ACHN (cell line): ENCODE measurements around the gene COL4A1.

Experiments
- DNase-seq: peaks from one replicate; pipeline ENCODE4 v3.0.0-alpha.2; 2015
- in situ Hi-C: cut with HindIII; loops from 2 replicates; pipeline ENCODE4 v1.10.0; 2017; ENCODE audit warnings: low sequenced_read_pairs, low pct_ligation_motif_present, low pct_unique_long_range_greater_than_20kb

COL4A1 gene

DNA sequence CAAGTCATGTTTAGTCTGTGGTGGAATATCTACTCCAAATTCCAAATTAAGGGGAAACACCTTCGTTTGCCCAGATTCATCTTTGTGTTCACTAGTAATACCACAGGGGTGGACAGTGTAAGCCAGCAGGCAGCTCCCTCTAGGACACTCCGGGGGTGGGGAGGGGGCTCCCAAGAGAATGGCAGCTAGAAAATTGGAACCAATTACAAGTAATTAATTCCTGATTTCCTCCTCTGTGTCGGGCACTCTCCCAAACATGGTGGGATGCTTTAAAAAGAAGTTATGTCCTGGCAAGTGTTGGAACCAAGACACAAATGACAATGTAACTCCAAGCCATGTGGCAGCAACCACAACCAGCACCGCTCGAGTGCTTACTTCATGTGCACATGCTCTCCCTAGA is 5.9 kb downstream of the COL4A1 start:
- DNase-seq: no peak
- in situ Hi-C loops: no loop called here

DNA sequence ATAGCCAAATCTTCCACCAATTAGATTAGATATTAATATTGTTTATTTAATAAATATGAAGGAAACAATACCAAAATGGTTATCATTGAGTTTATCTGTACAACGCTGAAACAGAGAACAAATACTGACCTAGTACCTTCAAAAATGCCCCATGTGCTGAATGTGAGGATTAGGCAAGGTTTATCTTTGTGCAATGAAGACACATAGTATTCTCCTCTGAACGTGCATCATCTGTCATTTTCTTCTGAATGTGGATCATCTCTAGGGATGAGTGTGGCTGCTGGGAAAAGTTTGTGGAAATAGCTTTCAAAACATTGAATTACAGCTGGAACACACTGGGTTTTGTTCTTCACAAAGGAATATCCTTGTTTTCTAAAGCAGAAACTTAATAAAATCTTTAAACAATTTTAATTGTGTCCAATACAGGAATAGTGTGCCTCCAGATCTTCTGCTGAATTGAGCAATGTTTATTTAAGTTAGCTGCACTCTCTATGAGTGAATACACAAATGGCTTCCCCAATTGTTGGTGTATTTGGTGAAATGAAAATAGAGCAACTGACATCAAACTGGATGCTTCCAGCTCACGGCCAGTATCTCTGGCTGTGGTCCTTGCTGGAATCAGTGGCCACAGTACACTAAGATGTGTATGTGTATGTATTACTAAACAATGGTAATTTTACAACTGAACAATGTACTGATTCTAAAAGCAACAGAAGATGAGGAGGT is 6.7 kb downstream of the COL4A1 start:
- no peak for DNase-seq
- in situ Hi-C loops: no loop called here

DNA sequence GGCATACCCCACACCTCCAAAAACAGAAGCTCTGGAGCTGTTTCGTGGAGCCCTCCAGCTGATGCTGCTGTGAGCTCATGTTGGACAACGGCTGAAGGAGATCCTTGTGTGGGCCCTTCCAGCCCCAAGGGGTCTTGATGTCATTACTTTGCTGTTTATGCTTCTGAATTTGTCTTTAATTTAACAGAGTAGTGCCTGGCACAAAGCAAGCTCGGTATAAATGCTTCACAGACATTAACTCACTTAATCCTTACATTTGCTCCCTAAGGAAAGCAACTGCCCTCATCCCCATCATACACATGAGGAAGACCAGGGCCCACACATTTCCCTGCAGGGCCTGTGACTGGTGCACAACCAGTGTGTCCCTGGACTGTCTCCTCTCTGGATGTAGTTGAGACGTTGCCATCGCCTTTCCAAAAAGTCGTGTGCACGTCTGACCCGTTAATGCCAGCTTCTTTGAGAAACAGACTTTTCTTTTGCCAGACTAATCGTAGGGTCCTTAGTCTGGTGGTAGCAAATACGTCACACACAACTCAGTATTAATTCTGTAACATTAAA is 7.6 kb downstream of the COL4A1 start:
- in situ Hi-C loops: no loop called here
- no peak for DNase-seq

DNA sequence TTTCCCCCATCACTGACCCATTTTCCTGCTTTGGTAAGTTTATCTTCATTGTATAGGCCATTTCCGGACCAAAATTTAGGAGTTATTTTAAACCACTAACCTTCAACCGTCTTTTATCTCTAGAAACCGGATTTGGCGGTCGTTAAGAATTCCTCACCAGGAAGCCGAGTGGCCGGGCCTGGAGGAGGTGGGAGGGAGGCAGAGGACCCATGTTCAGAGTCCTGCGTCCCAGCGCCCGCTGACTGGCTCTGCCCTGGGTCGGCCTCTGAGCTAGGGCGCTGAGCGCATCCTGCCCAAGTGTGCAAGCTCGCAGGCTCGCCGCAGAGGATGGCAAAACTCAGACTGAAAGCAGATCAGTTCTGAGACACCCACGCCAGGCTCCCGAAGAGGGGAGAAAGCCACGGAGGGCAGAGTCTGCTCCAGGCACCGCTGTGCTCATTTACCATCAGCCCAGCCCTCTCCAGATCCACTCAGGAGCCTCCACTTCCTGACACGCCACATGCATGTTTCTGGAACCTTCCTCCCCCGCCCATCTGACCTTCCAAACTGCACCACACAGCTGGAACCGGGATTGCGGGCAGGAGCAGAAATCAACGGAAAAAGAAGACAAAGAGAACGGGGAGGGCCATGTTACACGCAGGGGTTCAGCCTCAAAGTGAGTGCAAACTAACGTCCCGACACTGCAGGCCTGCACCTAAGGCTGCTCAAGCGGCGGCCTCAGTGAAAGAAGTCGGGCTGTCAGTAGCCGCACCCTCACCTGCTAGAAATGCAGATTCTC is 8.3 kb downstream of the COL4A1 start:
- no peak for DNase-seq
- in situ Hi-C loops: no loop called here

DNA sequence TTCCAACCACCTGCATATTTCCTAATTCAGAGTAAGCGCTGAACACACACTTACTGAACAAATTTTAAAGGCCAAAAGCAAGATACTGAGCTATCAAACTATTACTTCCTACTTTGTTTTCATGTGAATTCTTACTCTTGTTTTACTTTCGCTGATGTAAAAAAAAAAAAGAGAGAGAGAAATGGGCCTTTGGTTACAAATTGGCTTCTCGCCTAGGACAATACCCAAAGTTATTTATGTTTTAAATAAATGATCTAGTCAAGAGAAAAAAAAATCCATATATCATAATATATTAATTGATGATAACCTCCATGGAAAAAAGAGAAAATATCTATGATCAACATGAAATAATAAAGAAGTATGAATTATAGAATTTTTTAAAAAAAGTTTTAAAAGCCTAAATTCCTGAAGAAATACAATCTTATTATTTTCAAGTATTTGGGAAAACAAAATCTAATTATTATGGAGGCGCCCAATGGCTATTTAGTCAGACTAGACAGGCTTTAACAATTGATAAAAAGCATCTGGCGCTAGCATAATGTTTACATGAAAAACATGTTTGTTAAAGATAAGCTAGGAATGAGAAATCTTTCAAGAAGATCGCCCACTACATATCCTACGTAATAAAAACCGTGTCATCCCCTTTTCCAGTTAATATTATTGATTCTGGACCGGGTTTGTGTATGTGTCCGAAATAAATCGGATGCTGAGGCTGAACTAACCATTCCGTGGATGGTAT is 9.0 kb downstream of the COL4A1 start:
- in situ Hi-C loops: no loop called here
- no peak for DNase-seq

DNA sequence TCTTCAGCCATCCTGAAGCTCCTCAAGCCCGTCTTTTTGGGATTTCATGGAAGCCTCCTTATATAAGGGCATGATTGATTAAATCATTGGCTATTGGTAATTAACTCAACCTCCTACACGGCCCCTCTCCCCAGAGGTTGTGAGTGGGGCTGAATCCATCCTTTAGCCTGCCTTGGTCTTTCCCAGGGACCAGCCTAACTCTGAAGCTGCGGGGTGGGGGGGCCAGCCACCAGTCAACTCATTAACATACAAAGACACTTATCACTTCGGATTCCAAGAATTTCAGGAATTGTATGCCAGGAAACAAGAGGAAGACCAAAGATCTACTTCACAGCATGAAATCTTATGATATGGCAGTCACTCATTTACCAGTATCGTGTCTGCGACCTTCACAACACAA is 9.9 kb downstream of the COL4A1 start:
- in situ Hi-C loops: no loop called here
- DNase-seq: no peak

DNA sequence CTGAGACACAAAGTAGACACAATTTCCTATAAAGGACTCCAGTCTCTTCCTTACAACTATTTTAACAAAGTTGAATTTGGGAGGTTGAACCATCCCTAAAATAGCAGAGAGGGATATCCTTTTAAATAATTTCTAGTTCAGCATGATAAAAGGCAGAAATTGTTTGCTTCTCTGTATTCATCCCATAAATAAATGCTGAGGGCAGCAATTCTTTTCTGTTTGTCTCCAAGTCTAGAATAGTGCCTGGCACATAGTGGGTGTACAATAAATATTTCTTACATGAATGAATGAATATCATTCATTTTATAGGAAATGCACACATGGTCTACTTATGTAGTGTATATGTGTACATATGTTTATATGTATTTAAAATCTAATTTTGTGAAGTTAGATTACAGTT is 12.3 kb downstream of the COL4A1 start:
- DNase-seq: no peak

DNA sequence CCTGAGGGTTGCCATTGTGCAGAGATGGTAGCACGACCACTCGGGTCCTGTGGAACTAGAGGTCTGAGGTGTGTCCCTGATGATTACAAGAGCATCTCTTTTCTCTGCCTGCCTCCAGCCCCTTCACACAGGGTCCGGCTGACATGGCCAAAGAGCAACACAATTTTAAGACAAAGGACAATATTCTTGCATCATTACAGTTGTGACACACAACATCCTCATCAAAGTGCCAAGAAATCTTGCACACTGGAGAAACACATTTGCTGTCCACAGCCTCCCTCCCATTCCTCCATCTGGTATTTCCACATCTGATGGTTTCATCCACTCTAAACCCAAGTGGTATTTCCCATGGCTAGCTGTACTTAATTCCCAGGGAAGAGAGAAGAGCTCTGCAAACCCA is 12.8 kb downstream of the COL4A1 start:
- DNase-seq: no peak
- in situ Hi-C loops: no loop called here

More for the DNA sequence above, 12.3 kb downstream of the COL4A1 start:
- in situ Hi-C loops: no loop called here

DNA sequence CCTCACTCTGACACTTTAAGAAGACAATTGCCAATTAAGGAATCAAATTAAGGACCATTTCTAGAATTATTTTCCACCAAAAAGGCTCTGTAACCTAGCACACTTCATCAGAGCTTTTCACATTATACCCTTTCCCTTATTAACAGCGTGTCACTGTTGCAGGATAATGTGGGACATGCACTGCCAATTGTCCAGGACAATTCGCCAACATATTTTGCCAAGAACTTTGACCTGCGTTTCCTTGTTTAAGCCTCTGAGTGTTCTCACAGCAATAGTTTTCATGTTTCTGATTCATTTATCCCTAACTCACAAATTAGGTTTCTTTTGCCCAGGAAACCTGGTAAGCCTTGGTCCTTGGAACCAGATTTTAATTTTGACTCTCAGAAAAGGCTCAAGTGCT is 13.3 kb downstream of the COL4A1 start:
- no peak for DNase-seq
- in situ Hi-C loops: no loop called here

DNA sequence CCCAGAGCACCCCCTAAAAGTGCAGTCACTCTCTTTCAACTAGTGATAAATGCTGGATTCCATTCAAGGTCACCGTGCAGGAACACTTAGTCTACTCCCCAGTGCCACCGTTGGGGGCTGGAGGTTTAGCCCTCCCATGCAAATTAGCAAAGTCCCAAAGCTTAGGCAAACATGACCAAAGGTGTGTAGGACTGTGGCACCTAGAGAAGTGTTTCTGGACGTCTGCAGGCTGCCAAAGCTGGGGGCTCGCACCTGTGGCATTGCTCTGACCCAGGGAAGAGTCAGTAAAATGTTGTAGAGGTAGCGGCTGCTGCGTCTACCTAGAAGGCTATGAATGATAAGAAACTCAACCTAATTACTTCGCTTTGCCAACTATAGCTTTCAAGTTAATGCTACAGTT is 13.9 kb downstream of the COL4A1 start:
- no peak for DNase-seq

DNA sequence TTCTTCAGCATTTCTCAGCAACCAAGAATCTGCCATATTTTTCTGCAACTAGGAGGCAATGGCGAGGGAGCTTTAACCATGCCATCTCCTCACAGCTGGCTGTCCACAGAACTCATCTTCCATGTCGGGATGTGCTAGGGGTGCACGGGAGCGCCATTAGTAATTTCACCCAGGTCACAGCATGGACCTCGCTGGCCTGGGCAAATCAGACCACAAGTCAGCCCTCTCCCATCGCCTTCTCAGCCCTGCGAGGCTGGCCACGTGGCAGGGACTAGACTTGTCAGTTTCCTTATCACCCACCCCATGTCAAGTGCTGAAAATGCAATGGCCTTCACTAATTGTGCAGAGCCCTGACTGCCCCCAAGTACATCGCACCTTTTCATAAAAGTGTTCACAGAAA is 15.7 kb downstream of the COL4A1 start:
- in situ Hi-C loops: no loop called here

More for the DNA sequence above, 13.9 kb downstream of the COL4A1 start:
- in situ Hi-C loops: no loop called here

DNA sequence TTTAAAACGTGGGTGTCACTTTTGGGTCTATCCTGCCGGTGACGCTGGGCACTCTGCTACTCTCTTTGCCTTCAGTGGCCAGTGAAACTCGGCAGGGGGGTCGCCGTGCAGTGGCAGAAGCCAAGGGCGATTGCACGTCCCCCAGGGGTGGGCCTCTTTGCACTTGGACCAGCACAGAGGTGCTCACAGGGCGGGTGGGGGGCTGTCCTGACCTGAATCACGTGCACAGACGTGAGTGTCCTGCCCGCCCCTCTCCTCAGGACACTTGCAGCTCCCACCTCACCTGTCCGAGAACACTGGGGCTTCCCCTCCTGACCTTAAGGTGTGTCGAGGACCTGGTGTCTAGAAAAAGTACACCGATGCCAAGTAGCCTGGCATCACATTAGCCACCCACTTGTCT is 16.1 kb downstream of the COL4A1 start:
- in situ Hi-C loops: no loop called here

More for the DNA sequence above, 15.7 kb downstream of the COL4A1 start:
- no peak for DNase-seq

DNA sequence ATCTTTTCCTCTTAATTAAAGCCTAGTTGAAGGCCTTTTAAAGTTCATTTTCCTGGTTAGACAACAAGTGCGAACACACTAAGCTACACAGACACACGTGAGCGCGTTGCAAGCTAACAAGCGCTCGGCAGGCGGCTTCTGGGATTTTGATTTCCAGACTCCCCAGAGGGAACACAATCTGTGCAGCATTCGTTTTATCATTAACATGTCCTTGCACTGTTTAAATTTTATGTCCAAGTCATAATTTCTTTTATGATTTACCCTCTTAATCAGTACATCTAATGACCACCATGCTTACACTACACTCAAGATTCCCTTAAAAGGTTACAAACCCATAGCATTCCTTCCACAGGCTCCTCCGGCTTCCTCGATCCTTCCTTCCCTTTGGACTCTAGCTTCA is 16.8 kb downstream of the COL4A1 start:
- in situ Hi-C loops: no loop called here
- no peak for DNase-seq

More for the DNA sequence above, 16.1 kb downstream of the COL4A1 start:
- DNase-seq: no peak

DNA sequence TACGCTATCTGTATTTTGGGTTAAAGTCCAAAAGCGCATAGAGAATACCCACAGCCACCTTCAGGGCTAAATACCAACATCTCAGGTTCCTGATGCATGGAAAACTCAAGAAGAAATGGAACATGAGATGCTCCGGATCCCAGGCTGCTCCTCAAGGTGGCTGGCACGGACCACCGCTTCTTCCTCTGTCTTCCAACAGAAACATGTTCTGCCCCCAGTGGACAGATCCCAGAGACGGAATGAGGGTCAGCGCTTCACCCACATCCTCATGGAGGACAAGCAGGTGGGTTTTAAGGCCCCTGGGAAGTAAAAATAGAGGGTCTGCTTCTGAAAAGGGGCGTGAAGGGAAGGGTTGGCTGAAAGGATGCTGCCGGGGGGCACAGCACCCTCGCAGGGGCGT is 17.3 kb downstream of the COL4A1 start:
- no peak for DNase-seq
- in situ Hi-C loops: no loop called here

DNA sequence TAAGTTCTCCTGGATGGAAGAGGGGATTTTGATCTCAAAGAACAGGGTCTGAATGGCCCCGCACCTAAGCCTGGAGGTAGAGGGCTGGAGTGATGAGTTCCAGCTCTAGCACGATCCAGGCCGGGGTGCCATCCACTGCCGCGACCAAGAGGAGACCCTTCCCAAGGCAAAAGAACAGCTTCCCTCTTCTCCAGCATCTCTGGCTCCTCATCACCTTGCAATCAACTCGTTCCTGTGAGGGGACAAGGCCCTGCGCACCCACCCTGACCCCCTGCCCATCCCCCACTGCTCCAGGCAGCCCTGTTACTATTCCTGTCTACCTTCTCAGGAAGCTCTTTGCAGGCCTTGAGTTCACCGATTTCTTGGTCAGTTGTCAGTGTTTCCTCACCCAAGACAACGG is 17.8 kb downstream of the COL4A1 start:
- in situ Hi-C loops: no loop called here
- DNase-seq: no peak

DNA sequence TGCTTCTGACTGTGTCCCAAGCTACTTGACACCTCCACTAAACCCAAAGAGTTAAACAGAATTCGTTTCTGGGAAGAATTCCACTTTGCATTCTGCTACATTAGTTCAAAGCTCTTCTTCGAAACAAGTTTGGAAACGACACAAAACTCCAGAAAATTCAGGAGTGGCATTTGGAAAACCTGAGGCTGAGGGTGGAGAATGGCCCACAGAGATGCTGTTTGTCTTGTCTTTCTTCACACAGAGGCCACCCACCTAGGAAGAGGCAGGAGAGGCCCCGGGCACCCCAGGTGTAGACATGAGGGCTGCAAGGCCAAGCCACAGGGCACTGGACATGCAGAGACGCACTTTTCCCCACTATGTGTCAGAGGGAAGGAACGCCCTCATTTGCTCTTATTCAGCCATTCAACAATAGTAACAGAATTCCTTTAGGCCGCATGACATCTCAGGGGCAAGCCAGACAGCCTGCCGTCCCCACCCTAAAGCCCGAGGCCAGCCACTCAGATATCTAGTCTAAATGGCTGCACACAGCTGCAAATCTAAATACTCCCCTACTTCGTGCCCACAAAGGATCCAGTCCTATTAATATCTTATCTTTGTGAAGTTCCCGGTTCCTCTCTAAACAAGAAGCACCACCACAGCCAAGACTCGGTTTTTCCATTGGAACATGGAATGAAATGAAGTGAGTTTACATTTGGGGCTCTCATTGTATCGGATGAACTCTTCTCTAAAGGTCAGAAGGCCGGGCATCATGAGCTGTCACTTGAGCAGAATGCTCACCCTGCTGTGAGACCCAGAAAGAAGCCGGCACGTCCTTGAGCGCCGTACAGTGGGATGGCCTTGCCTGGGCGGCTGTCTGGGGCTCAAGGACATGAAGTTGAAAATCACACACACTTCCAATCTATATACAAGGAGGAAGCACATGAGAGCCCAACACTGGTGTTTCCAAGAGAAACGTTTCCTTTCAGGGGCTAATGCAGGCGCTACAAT is 19.8 kb downstream of the COL4A1 start:
- no peak for DNase-seq
- in situ Hi-C loops: no loop called here

DNA sequence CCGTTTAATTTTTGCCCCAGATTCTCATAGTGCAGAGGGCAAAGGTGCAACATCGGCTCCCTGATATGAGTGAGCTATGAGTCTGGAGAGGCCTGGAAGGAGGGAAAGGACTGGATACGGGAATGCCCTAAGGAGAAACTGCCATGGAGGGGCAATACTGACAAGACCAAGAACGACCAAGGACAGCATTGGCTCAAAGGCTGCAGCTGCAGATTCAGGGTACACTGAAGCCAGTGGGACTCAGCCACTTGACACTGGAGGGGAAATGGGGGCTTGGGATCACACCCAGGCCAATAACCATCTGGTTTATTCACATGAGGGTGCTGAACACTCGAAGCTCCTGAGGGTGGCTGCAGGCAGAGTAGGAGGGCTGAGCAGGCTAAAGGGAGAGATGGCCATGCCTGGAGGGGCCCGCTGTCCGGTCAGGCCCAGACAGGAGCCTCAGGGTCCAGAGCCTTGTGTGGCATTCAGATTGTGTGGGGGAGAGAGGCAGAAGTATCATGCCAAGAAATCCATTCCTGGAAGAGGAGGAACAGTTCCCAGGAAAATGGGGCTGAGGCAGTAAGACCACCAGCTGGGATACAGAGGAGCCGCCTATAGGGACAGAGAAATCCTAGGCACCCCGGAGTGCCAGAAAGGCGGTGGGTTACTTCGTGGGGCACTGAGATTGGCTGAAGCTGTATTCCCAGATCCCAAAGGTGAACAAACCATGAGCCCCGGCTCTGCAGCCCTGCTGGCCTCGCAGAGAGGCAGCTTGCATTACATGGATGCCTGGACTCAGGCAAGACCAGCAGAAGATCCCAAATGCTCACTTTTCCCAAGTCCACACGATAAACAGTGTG is 20.7 kb downstream of the COL4A1 start:
- in situ Hi-C loops: no loop called here
- DNase-seq: no peak
